SK-N-SH (cell line): ENCODE measurements around the gene CRTC3.

Experiments used
- EP300 ChIP-seq, 2 experiments: IDR thresholded peaks; 2 replicates each; pipeline versions ENCODE4 v1.4.0 to v1.6.1; 2012; ENCODE audit warnings: borderline replicate concordance in 1 of 2, low read depth in 1 of 2, low read length in 1 of 2
- FOXM1 ChIP-seq: IDR thresholded peaks from 2 replicates; pipeline ENCODE4 v1.4.0; 2012; ENCODE audit warnings: low read depth, mild to moderate bottlenecking
- GABPA ChIP-seq: IDR thresholded peaks from 2 replicates; pipeline ENCODE4 v1.4.0; 2012; ENCODE audit warnings: low read depth, mild to moderate bottlenecking
- MEF2A ChIP-seq: IDR thresholded peaks from 2 replicates; pipeline ENCODE4 v1.4.0; 2012; ENCODE audit warnings: low read depth, borderline replicate concordance
- POLR2AphosphoS5 ChIP-seq: IDR thresholded peaks from 2 replicates; pipeline ENCODE4 v1.6.1; 2012; ENCODE audit warnings: low read depth, low read length
- RXRA ChIP-seq: IDR thresholded peaks from 2 replicates; pipeline ENCODE4 v1.4.0; 2012; ENCODE audit warnings: low read depth, mild to moderate bottlenecking, borderline replicate concordance
- TF ChIP-seq, protein P1 (sequence below): IDR thresholded peaks from 2 replicates; pipeline ENCODE4 v1.4.0; 2012; ENCODE audit warnings: low read depth
- TF ChIP-seq, protein P2 (sequence below): fragments of 200-600 bp; sonication (generic); IDR thresholded peaks from 2 replicates; pipeline ENCODE4 v1.6.1; 2017; ENCODE audit warnings: antibody characterized with exemption, mild to moderate bottlenecking, moderate library complexity
- TF ChIP-seq, protein P3 (sequence below): IDR thresholded peaks from 2 replicates; pipeline ENCODE4 v1.4.0; 2012; ENCODE audit warnings: low read depth, borderline replicate concordance
- TF ChIP-seq, protein P4 (sequence below): IDR thresholded peaks from 2 replicates; pipeline ENCODE4 v1.4.0; 2012; ENCODE audit warnings: low read depth, borderline replicate concordance

DNA sequence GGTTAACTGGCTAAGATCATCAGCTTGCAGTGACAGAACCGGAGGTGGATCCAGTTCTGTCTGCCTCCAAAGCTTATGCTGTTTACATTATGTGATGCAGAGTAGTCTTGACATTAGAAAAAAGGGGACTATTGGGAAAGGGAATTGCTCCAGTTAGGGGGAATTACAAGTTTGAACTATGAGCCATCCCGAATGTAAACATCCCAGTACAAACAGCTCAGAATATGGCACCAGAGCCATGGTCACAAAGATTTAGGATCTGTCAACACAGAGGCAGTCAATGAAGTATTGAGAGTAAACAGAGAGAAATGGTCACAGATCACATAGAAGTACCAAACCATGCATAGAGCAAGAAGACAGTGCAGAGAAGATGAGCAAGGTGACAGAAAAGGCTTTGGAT, 39.8 kb upstream of the CRTC3 start:
- no peak for TF ChIP-seq EP300 (IDR thresholded peaks at IDR 0.05; ENCODE audit: borderline replicate concordance in 1 of 2, low read depth in 1 of 2, low read length in 1 of 2)
- TF ChIP-seq, protein P1, sequence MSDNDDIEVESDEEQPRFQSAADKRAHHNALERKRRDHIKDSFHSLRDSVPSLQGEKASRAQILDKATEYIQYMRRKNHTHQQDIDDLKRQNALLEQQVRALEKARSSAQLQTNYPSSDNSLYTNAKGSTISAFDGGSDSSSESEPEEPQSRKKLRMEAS: no peak
- TF ChIP-seq, protein P2, sequence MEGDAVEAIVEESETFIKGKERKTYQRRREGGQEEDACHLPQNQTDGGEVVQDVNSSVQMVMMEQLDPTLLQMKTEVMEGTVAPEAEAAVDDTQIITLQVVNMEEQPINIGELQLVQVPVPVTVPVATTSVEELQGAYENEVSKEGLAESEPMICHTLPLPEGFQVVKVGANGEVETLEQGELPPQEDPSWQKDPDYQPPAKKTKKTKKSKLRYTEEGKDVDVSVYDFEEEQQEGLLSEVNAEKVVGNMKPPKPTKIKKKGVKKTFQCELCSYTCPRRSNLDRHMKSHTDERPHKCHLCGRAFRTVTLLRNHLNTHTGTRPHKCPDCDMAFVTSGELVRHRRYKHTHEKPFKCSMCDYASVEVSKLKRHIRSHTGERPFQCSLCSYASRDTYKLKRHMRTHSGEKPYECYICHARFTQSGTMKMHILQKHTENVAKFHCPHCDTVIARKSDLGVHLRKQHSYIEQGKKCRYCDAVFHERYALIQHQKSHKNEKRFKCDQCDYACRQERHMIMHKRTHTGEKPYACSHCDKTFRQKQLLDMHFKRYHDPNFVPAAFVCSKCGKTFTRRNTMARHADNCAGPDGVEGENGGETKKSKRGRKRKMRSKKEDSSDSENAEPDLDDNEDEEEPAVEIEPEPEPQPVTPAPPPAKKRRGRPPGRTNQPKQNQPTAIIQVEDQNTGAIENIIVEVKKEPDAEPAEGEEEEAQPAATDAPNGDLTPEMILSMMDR: no peak
- TF ChIP-seq MEF2A: no peak
- TF ChIP-seq POLR2AphosphoS5: no peak
- TF ChIP-seq GABPA: no peak
- TF ChIP-seq, protein P3, sequence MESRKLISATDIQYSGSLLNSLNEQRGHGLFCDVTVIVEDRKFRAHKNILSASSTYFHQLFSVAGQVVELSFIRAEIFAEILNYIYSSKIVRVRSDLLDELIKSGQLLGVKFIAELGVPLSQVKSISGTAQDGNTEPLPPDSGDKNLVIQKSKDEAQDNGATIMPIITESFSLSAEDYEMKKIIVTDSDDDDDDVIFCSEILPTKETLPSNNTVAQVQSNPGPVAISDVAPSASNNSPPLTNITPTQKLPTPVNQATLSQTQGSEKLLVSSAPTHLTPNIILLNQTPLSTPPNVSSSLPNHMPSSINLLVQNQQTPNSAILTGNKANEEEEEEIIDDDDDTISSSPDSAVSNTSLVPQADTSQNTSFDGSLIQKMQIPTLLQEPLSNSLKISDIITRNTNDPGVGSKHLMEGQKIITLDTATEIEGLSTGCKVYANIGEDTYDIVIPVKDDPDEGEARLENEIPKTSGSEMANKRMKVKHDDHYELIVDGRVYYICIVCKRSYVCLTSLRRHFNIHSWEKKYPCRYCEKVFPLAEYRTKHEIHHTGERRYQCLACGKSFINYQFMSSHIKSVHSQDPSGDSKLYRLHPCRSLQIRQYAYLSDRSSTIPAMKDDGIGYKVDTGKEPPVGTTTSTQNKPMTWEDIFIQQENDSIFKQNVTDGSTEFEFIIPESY: no peak
- no peak for TF ChIP-seq FOXM1
- TF ChIP-seq RXRA: no peak
- TF ChIP-seq, protein P4, sequence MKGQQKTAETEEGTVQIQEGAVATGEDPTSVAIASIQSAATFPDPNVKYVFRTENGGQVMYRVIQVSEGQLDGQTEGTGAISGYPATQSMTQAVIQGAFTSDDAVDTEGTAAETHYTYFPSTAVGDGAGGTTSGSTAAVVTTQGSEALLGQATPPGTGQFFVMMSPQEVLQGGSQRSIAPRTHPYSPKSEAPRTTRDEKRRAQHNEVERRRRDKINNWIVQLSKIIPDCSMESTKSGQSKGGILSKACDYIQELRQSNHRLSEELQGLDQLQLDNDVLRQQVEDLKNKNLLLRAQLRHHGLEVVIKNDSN: no peak
